Amniotic stem cell (primary cell): Measurements from ENCODE around the gene RUSC1.
A peak's percentile ranks its signal among the peaks of the same experiment; 100 is the strongest.
"Not testable (repeated sequence)": the region's sequence is repeated elsewhere in the genome, so short reads cannot be mapped to it uniquely, and the experiment has no call there.

ENCODE experiments used
- DNase-seq: peaks from one replicate; lab custom pipeline; 2025; lab: John Stamatoyannopoulos, UW

Gene RUSC1

GRCh38 chr1:155320661-155321617 is at the start of gene RUSC1:
Gene RUSC1, plus strand, starts transcription at chr1:155320894. Its CDS starts 880 bp downstream, at chr1:155321774.
- peak; percentile 45 for DNase-seq

GRCh38 chr1:155272466-155273342 is 48.0 kb upstream of the RUSC1 start:
- DNase-seq, result peak; percentile 49

DNA sequence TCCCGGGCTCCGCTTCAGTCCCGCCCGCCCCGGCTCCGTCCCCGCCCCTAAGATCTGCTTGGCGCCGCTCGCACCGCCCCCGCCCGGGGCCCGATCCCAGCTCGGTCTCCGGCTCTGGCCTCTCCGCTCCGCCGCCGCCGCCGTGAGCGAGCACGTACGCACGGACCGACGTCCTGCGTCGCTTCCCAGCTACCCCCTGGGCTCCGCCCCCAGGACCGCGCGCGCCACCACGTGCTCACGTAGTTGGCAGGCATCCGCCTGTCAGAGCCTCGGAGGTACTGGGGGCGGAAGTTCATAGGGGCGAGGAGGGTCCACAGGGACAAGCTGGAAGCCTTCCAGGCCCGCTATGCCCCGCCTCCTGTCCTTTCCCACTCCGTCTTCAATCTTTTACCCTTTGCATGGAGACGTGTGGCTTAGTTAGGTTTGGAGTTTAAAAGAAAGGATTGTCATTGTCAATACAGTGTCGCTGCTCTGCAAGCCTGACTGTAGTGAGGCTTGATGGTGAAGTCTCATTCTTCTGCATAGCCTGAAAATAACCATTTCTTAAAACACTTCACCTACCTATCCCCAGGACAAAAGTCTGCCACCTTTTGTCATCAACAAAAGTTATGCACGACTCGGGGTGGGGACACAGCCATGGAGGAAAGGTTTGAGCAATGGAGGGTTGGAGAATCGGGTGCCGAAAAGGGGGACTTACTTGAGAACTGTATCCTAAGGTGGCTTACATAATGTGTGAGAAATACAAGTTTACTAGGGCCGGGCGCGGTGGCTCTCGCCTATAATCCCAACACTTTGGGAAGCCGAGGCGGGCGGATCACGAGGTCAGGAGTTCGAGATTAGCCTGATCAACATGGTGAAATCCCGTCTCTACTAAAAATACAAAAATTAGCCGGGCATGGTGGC is 47.1 kb upstream of the RUSC1 start, which contains the start of gene CLK2:
Gene CLK2, minus strand, starts transcription at position 162 of the 903 bp plus-strand sequence. CDS start 2,527 bp downstream, outside the sequence.
- peak; percentile 72 for DNase-seq

- peak; percentile 93 for DNase-seq
These were observed 43.4 kb upstream of the RUSC1 start, which contains the start of gene HCN3 for GRCh38 chr1:155277070-155277901. Gene HCN3, plus strand, starts transcription at chr1:155277463. Its CDS starts 128 bp downstream, at chr1:155277591.

DNA sequence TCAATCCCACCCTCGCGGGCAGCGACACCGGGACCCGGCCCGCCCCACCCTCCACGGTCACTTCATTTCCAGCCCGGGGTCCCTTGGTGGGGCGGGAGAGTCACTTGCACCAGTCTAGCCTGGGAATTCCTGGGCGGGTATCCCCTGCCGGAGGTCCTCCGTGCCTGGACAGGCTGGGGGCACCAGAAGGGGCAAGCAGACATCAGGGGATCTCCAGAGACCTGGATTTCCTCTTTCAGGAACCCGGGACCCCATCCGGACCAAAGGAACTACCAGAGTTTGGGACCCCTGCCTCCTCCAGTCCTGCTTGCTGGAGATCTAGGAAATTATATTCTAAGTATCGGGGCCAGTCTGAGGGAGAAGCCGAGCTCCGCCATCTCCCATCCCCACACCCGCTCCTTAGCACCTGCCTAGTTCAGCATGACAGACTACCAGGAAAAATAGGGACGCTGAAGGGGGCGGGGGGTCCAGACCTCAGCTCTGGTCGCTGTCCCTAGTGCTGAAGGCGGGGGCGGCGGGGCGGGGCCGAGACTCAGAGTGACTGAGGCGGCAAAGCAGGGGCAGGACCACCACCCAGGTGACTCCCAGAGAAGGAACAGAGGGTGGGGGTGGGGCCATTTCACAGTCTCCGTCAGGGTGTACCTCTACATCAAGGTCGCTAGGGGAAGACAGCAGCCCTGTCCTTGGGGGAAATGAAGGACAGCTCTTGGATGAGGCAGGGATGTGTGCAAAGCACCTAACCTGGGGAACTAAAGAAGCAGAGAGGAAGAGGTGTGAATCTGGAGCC is 42.6 kb upstream of the RUSC1 start:
- peak; percentile 13 for DNase-seq

DNA sequence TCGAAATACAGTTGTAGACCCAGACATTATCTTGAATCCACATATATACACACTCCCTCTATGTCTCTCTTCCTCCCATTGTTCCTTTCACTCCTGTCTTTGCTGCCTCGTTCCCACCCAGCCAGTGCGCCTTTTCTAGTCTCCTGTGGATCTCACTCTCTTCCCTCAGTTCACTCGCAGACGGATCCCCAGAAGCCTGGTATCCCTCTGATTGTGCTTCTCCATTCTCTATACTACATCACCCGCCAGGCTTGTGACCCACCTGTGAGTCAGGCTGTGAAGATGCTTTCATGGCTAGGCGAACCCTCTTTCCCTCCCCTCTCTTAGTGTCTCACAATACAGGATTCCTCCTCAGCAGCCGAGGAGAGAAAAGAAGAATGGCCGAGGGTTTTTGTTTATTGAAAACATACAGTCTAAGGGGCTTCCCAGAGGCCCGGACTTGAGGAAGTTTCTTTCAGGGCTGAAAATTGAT is 42.0 kb upstream of the RUSC1 start:
- no peak for DNase-seq

- DNase-seq, result no peak
These were observed 41.4 kb upstream of the RUSC1 start for GRCh38 chr1:155279268-155279667.

GRCh38 chr1:155282488-155283091 is 38.1 kb upstream of the RUSC1 start:
- no peak for DNase-seq

- DNase-seq, result no peak
These were observed 36.2 kb upstream of the RUSC1 start for GRCh38 chr1:155284476-155284875.

DNA sequence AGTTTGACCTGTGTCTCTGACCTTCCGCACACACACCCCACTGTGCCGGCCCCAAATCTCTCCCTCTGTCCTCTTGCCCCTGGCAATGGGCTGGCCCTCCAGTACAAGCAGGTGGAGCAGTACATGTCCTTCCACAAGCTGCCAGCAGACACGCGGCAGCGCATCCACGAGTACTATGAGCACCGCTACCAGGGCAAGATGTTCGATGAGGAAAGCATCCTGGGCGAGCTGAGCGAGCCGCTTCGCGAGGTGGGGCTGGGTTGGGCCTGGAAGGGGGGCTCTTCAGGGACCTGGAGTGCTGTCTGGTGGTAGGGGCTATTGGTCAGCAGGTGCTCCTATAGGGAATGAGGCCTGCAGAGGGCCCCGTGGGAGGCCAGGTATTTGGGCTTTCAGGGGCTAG is 35.6 kb upstream of the RUSC1 start:
- DNase-seq, result no peak

DNA sequence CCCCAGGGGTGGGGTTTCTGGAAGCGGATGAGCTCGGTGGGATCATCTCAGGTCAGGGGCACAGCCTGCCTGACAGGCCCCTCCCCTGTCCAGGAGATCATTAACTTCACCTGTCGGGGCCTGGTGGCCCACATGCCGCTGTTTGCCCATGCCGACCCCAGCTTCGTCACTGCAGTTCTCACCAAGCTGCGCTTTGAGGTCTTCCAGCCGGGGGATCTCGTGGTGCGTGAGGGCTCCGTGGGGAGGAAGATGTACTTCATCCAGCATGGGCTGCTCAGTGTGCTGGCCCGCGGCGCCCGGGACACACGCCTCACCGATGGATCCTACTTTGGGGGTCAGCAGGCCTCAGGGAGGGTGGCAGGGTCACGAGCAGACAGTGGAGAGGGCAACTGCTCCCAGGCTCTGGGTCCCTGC is 35.1 kb upstream of the RUSC1 start:
- no peak for DNase-seq

GRCh38 chr1:155286544-155286943 is 34.1 kb upstream of the RUSC1 start:
- no peak for DNase-seq

DNA sequence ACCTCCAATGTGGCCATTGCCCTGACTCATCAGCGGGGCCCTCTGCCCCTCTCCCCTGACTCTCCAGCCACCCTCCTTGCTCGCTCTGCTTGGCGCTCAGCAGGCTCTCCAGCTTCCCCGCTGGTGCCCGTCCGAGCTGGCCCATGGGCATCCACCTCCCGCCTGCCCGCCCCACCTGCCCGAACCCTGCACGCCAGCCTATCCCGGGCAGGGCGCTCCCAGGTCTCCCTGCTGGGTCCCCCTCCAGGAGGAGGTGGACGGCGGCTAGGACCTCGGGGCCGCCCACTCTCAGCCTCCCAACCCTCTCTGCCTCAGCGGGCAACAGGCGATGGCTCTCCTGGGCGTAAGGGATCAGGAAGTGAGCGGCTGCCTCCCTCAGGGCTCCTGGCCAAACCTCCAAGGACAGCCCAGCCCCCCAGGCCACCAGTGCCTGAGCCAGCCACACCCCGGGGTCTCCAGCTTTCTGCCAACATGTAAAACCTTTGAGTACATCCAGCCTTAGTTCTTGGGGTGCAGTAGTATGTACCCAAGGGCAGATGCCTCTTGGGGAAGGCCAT is 32.6 kb upstream of the RUSC1 start:
- DNase-seq, result no peak

GRCh38 chr1:155291006-155291405 is 29.7 kb upstream of the RUSC1 start:
- DNase-seq, result not testable (repeated sequence)

DNA sequence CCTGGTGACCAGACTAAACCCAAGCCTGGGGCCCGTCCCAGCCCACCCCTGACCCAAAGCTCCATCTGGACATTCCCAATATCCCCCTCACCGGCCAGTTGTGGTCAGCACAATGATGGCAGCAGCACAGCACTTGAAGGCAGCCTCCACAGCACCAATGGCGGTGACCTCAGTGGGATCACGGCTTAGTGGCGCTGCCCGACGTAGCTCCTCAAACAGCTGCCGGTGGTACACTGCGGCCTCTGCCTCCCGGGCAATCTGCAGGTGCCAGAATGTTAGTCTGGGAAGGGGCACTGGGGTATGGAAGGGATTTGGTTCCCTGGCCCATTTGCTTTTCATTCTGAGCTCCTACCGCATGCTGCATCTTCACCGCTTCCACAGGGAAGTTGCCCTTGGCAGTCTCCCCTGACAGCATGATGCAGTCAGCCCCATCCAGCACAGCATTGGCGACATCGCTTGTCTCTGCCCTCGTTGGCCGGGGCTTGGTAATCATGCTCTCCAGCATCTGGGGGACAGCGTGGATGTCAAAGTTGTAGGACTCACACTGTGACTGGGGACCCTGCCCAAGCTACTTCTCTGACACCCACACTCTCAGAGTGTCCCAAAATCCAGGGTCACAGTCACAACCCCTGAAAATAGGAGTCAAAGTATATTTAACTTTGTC is 27.5 kb upstream of the RUSC1 start:
- no peak for DNase-seq

GRCh38 chr1:155294520-155295182 is 26.0 kb upstream of the RUSC1 start:
- no peak for DNase-seq

DNA sequence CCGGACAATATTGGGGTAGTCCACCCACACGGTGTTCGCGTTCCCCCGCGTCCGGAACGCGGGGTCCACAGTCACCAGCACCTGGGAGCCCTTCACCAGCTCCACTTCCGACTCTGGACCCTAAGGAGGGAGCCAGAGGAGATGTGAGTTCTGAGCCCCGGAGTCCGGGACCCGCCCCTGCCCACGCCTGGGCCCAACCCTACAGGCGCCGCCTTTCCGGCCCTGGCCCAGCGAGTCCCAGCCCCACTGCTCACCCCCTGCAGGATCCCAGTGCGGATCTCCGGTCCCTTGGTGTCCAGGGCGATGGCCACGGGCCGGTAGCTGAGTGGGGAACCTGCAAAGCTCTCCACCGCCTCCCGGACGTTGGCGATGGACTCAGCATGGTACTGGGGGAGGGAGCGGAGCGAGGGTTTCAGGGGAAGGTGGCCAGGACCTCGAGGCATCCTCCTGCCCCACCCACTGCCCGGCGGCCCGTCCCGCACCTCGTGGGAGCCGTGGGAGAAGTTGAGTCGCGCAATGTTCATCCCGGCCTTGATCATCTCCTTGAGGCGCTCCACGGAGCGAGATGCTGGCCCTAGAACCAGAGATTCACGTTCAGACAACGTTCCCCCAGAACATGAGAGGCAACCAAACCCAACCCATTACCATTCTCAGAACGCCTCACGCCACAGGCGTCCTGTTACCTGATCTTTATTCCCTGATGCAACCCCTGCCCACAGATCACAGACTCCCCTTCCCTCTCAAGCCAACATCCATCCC is 25.3 kb upstream of the RUSC1 start:
- no peak for DNase-seq
